ENCODE data around the gene GGT7. TPM values are rescaled to one million over a fixed set of nuclear protein-coding genes. Genes with fewer than 3 reads are reported as not detected.
A peak's percentile ranks its signal among the peaks of the same experiment; 100 is the strongest.

Gene GGT7
- total RNA-seq, 1 donor from 2014 or later, result 22.0 TPM

- ATAC-seq, result no peak
- DNase-seq, result no peak
- intact Hi-C loops (cut with micrococcal nuclease), result no loop called here
These were observed 12.7 kb downstream of the GGT7 start for GRCh38 chr20:34859826-34860545.

- ATAC-seq (no peak), DNase-seq (no peak)
- intact Hi-C loops (cut with micrococcal nuclease), result no loop called here
These were observed 13.3 kb downstream of the GGT7 start for GRCh38 chr20:34859367-34859766.

GRCh38 chr20:34852298-34852697 lies 20.4 kb downstream of the GGT7 start:
- intact Hi-C loops (cut with micrococcal nuclease), result no loop called here
- no peak for DNase-seq
- ATAC-seq, result no peak

DNA sequence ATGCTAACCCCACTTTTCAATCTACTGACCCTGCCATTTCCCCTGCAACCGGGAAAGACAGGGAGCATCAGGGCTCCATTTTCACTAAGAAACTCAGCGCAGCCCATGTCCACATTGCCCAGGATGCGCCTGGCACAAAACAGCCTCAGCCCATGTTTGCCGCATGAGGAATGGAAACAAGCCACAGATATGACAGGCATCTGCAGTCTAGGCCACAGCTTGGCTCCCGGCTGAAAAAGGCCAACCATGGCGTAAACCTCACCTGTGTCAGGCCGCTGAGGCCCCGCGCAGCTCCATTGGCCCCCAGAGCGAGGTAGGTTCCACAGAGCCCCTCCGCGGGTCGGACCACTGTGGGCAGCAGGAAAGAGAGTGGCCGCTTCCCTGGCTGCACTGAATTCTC lies 21.7 kb downstream of the GGT7 start:
- intact Hi-C loops (cut with micrococcal nuclease), result no loop called here
- ATAC-seq (no peak), DNase-seq (no peak)

DNA sequence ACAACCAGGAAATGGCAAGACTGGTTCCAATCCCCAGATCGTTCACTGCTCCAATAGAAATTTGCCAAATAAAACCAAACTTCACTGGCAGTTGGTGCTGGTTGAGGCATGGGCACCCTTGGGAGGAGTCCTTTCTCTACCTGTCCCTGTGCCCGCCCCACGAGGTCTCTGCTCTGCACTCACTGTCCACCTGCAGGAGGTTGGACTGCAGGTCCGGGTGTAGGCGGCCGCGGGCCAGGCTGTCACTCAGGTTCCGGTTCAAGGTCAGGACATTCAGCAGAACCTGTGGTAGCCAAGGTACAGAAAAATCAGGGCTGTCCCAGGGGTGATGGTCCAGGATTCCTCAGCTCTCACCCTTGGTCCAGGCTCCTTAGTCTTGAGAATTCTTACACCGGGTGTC lies 22.9 kb downstream of the GGT7 start:
- no peak for DNase-seq
- intact Hi-C loops (cut with micrococcal nuclease), result no loop called here
- ATAC-seq, result no peak

GRCh38 chr20:34848597-34848996 lies 24.1 kb downstream of the GGT7 start:
- ATAC-seq (no peak), DNase-seq (no peak)
- intact Hi-C loops (cut with micrococcal nuclease), result no loop called here

DNA sequence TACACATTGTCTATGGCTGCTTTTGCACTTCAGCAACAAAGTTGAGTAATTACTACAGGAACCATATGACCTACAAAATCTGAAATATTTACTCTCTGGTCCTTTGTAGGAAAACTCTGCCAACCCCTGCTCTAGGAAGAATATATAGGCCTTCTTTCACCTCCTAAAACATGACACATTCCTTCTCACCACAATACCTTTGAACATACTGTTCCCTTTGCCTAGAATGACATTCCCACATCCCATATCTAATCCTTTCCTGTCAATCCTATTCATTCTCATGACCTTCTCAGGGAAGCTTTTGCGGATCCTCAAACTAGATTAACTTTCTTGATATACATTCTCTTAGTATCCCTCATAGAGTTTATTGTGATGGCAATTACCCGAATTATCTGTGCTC lies 29.2 kb downstream of the GGT7 start:
- no peak for ATAC-seq
- intact Hi-C loops (cut with micrococcal nuclease), result no loop called here

GRCh38 chr20:34842143-34842542 lies 30.5 kb downstream of the GGT7 start:
- intact Hi-C loops (cut with micrococcal nuclease), result no loop called here
- ATAC-seq (no peak), DNase-seq (no peak)

More for the DNA sequence above, 29.2 kb downstream of the GGT7 start:
- DNase-seq, result no peak

DNA sequence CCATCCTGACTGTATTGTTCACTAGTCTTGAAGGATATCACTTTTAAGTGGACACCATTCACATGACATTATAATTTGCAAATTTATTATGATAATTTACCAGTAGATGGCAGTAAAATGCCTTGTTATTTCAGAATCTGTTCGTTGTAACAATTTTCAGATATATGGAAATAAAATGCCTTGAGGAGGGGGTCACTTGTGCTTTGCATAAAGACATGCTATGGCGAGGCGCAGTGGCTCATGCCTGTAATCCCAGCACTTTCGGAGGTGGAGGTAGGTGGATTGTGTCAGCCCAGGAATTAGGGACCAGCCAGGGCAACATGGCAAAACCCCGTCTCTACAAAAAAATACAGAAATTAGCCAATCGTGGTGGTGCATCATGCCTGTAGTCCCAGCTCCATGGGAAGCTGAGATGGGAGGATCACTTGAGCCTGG lies 38.2 kb downstream of the GGT7 start:
- ATAC-seq (peak; percentile 26), DNase-seq (no peak)
- intact Hi-C loops (cut with micrococcal nuclease), result no loop called here

DNA sequence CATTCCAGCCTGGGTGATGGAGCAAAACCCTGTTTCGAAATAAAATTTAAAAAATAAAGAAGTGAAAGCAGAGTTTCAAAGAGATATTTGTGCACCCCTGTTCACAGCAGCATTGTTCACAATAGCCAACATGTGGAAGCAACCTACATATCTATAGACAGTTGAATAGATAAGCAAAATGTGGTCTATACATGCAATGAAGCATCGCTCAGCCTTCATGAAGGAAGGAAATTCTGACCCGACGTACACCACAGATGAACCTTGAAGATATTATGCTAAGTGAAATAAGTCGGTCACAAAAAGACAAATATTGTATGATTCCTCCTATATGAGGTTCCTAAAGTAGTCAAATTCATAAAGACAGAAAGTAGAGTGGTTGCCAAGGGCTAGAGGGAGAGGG lies 40.7 kb downstream of the GGT7 start:
- ATAC-seq (no peak), DNase-seq (no peak)
- intact Hi-C loops (cut with micrococcal nuclease), result no loop called here

- no peak for DNase-seq
- no peak for ATAC-seq
- intact Hi-C loops (cut with micrococcal nuclease), result no loop called here
These were observed 43.5 kb downstream of the GGT7 start for GRCh38 chr20:34829191-34829590.

GRCh38 chr20:34825530-34826362 lies 46.9 kb downstream of the GGT7 start, which contains the start of gene NCOA6:
Gene NCOA6, minus strand, starts transcription at chr20:34825651. Its CDS starts 43,296 bp downstream, at chr20:34782355.
- peak; percentile 93 for DNase-seq
- intact Hi-C loops (cut with micrococcal nuclease), result no loop called here
- ATAC-seq, result peak; percentile 85

GRCh38 chr20:34824806-34825529 lies 47.7 kb downstream of the GGT7 start:
- intact Hi-C loops (cut with micrococcal nuclease), result no loop called here

DNA sequence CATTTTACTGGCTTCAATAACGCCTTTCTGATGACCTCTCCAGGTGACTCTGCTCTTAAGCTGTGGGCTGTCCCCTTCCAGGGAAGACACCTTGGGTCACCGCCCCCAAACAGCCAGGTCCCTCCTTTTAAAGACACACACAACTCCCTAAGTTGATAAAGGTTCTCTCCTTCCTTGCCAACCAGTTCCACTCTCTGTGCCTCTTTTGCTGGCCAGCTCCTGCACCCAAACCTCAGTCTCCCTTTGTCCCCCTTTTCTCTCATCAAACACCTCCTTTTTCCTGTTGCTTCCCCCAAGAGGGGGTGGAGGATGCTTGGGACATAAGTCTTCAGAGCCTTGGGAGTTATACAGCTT lies 48.2 kb downstream of the GGT7 start:
- intact Hi-C loops (cut with micrococcal nuclease), result no loop called here
- DNase-seq, result peak; percentile 54

More at GRCh38 chr20:34824806-34825529, 47.7 kb downstream of the GGT7 start:
- ATAC-seq (peak; percentile 81), DNase-seq (peak; percentile 82)

GRCh38 chr20:34824026-34824425 lies 48.6 kb downstream of the GGT7 start:
- intact Hi-C loops (cut with micrococcal nuclease), result no loop called here
- no peak for DNase-seq
- ATAC-seq, result no peak

More for the DNA sequence above, 48.2 kb downstream of the GGT7 start:
- ATAC-seq, result peak; percentile 68

- DNase-seq, result no peak
- ATAC-seq, result no peak
- intact Hi-C loops (cut with micrococcal nuclease), result no loop called here
These were observed 51.7 kb downstream of the GGT7 start for GRCh38 chr20:34820805-34821578.

- DNase-seq (no peak), ATAC-seq (no peak)
- intact Hi-C loops (cut with micrococcal nuclease), result no loop called here
These were observed 54.9 kb downstream of the GGT7 start for GRCh38 chr20:34817801-34818200.

- intact Hi-C loops (cut with micrococcal nuclease), result no loop called here
- ATAC-seq, result no peak
- DNase-seq, result no peak
These were observed 55.6 kb downstream of the GGT7 start for GRCh38 chr20:34817072-34817471.

DNA sequence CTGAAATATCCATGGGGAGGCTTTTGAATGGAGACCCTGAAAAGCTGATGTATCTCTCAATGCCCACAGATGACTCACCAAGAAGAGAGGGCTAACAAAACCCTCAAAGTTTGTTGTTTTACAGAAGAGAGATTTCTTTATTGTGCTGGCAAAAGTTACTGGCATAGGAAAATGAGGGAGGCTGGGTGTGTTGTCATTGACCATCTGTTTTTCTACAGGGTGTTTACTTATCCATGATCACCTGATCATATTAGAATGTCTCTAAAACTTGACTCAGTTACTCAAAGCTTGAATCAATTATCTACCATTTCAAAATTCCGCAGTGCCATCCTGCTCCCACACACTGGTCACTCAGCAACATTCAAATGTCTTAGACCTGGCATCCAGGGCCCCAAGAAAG lies 57.0 kb downstream of the GGT7 start:
- ATAC-seq (no peak), DNase-seq (no peak)
- intact Hi-C loops (cut with micrococcal nuclease), result no loop called here
